Measurements from ENCODE around the gene DNAI1. TPM values are rescaled to one million over a fixed set of nuclear protein-coding genes. Genes with fewer than 3 reads are reported as not detected.

Gene DNAI1
- total RNA-seq, 2 experiments from 2014 or later: not detected

GRCh38 chr9:34443976-34444375, 14.6 kb upstream of the DNAI1 start:
- no peaks in the 10 kb centered on the region for H3K36me3 ChIP-seq (ENCODE audit: insufficient read depth, low read length)
- no peaks in the 10 kb centered on the region for H3K9me3 ChIP-seq (ENCODE audit: control insufficient read depth in 1 of 2, insufficient read depth in 1 of 2, low read length in 2 of 2)
- POLR2A ChIA-PET: no interaction called here
- no peak overlapping the region for H3K4me3 ChIP-seq (ENCODE audit: low read length)
- H3K4me1 ChIP-seq (ENCODE audit: insufficient read depth, low read length): peaks cover 9% of the 10 kb centered on the region
- H3K9me3 Mint-ChIP-seq: no peaks in the 10 kb centered on the region
- H3K27ac ChIP-seq (ENCODE audit: low read depth in 1 of 2, low read length in 2 of 2): no peak overlapping the region
- intact Hi-C loops (cut with DNase I, micrococcal nuclease): no loop called here
- peaks cover 23% of the 10 kb centered on the region for H3K4me1 Mint-ChIP-seq (ENCODE audit: low read depth)
- H3K27ac Mint-ChIP-seq: no peak overlapping the region
- CTCF ChIA-PET: no interaction called here
- no peaks in the 10 kb centered on the region for H3K27me3 Mint-ChIP-seq
- ATAC-seq (ENCODE audit: poor library complexity): no peak
- TF ChIP-seq CTCF (IDR thresholded peaks at IDR 0.05): no peak
- no peak overlapping the region for H3K4me3 Mint-ChIP-seq
- H3K27me3 ChIP-seq (ENCODE audit: control insufficient read depth in 1 of 2, insufficient read depth in 2 of 2, low read length in 2 of 2): no peaks in the 10 kb centered on the region
- DNase-seq: no peak
- H3K36me3 Mint-ChIP-seq (ENCODE audit: low read depth): peaks cover 7% of the 10 kb centered on the region

GRCh38 chr9:34446468-34446891, 12.1 kb upstream of the DNAI1 start:
- Histone ChIP-seq H3K4me3 (ENCODE audit: low read length) (no peak overlapping the region), H3K4me1 (ENCODE audit: insufficient read depth, low read length) (peaks cover under 1% of the 10 kb centered on the region), H3K36me3 (ENCODE audit: insufficient read depth, low read length) (no peaks in the 10 kb centered on the region), H3K27me3 (ENCODE audit: control insufficient read depth in 1 of 2, insufficient read depth in 2 of 2, low read length in 2 of 2) (no peaks in the 10 kb centered on the region), H3K9me3 (ENCODE audit: control insufficient read depth in 1 of 2, insufficient read depth in 1 of 2, low read length in 2 of 2) (no peaks in the 10 kb centered on the region), H3K27ac (ENCODE audit: low read depth in 1 of 2, low read length in 2 of 2) (no peak overlapping the region)
- Mint-ChIP-seq H3K27me3 (no peaks in the 10 kb centered on the region), H3K4me3 (no peak overlapping the region), H3K27ac (no peak overlapping the region), H3K36me3 (ENCODE audit: low read depth) (no peaks in the 10 kb centered on the region), H3K4me1 (ENCODE audit: low read depth) (peaks cover 10% of the 10 kb centered on the region), H3K9me3 (no peaks in the 10 kb centered on the region)
- ChIA-PET CTCF (no interaction called here), POLR2A (interaction anchor here (1.5 kb wide), 1 partner anchor 12 kb away, joined by 3 read pairs; the partner anchor contains the start of genes DNAI1 and FAM219A)
- intact Hi-C loops (cut with DNase I, micrococcal nuclease): no loop called here
- DNase-seq: no peak
- ATAC-seq (ENCODE audit: poor library complexity): no peak
- no peak for TF ChIP-seq CTCF (IDR thresholded peaks at IDR 0.05)

GRCh38 chr9:34446951-34447350, 11.7 kb upstream of the DNAI1 start:
- ChIA-PET POLR2A (interaction anchor here (1.5 kb wide), 1 partner anchor 12 kb away, joined by 3 read pairs; the partner anchor contains the start of genes DNAI1 and FAM219A), CTCF (no interaction called here)
- no peak for DNase-seq
- Histone ChIP-seq H3K27ac (ENCODE audit: low read depth in 1 of 2, low read length in 2 of 2) (no peak overlapping the region), H3K4me3 (ENCODE audit: low read length) (no peak overlapping the region), H3K27me3 (ENCODE audit: control insufficient read depth in 1 of 2, insufficient read depth in 2 of 2, low read length in 2 of 2) (no peaks in the 10 kb centered on the region), H3K36me3 (ENCODE audit: insufficient read depth, low read length) (no peaks in the 10 kb centered on the region), H3K9me3 (ENCODE audit: control insufficient read depth in 1 of 2, insufficient read depth in 1 of 2, low read length in 2 of 2) (no peaks in the 10 kb centered on the region), H3K4me1 (ENCODE audit: insufficient read depth, low read length) (no peaks in the 10 kb centered on the region)
- H3K27me3 Mint-ChIP-seq: no peaks in the 10 kb centered on the region
- H3K4me3 Mint-ChIP-seq: no peak overlapping the region
- intact Hi-C loops (cut with DNase I, micrococcal nuclease): loop anchor here in 1 of 2 experiments (1.0 kb wide), 1 partner anchor 45 kb away; no protein-coding TSS in a partner anchor
- no peaks in the 10 kb centered on the region for H3K36me3 Mint-ChIP-seq (ENCODE audit: low read depth)
- no peak for TF ChIP-seq CTCF (IDR thresholded peaks at IDR 0.05)
- no peak overlapping the region for H3K27ac Mint-ChIP-seq
- no peaks in the 10 kb centered on the region for H3K9me3 Mint-ChIP-seq
- ATAC-seq (ENCODE audit: poor library complexity): no peak
- H3K4me1 Mint-ChIP-seq (ENCODE audit: low read depth): peaks cover 9% of the 10 kb centered on the region

Measured in CD4-positive, alpha-beta T cell (primary cell).